HG02870 (cell line): ENCODE data around the gene FBXO17.
"Not testable (repeated sequence)": the region's sequence is repeated elsewhere in the genome, so short reads cannot be mapped to it uniquely, and the experiment has no call there.

ENCODE experiments used
- ATAC-seq: cut with Tn5 transposase; IDR thresholded peaks from one replicate; pipeline ENCODE4 v1.9.1; 2021; ENCODE audit warnings: mild to moderate bottlenecking, moderate library complexity; ENCODE audit not compliant: unreplicated experiment

The FBXO17 gene

GRCh38 chr19:38945562-38946228 lies 29.8 kb downstream of the FBXO17 start:
- ATAC-seq, result no peak

GRCh38 chr19:38944981-38945506 lies 30.5 kb downstream of the FBXO17 start:
- ATAC-seq, result no peak

- ATAC-seq, result no peak
Observed at GRCh38 chr19:38942471-38943181, 32.9 kb downstream of the FBXO17 start.

GRCh38 chr19:38941979-38942378 lies 33.6 kb downstream of the FBXO17 start:
- ATAC-seq, result no peak

- not testable (repeated sequence) for ATAC-seq
Observed at GRCh38 chr19:38941466-38941865, 34.1 kb downstream of the FBXO17 start.

DNA sequence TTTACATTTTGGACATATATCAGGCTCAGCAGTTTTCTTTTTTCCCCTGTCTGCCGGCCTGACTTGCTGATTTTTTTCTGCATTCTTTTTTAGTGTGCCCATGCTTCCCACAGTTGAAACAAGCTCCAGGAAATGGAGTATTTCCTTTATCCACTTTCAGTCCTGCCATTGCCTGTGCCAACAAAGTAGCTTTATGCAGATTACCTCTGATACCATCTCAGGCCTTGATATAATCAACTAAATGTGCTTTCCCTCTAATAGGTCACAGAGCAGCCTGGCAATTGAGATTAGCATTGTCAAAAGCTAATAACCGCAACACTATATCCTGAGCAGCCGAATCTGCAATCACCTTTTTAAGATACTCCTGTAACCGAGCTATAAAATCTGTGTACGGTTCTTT lies 35.6 kb downstream of the FBXO17 start:
- ATAC-seq, result no peak

GRCh38 chr19:38933544-38933943 lies 42.0 kb downstream of the FBXO17 start:
- no peak for ATAC-seq

DNA sequence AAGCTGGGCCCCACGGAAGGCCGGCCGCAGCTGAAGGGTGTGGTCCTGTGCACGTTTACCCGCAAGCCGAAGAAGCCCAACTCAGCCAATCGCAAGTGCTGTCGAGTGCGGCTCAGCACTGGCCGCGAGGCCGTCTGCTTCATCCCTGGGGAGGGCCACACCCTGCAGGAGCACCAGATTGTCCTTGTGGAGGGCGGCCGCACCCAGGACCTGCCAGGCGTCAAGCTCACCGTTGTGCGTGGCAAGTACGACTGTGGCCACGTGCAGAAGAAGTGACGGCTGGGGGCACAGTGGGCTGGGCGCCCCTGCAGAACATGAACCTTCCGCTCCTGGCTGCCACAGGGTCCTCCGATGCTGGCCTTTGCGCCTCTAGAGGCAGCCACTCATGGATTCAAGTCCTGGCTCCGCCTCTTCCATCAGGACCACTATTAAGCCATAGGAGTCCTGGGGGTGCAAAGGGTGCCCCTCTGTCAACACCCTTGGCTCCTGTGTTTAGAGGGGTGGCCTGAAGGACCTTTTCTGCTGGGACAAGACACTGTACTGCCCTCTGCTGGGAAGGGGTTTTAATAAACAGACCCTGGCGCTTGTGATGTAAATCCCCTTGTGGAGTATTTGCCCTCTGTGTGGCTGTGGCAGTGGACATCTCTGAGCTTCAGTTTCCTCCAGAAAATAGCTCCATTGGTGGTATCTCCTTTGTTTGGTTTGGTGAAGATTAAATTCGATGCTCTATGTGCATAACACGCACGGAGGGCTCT lies 42.9 kb downstream of the FBXO17 start:
- no peak for ATAC-seq

DNA sequence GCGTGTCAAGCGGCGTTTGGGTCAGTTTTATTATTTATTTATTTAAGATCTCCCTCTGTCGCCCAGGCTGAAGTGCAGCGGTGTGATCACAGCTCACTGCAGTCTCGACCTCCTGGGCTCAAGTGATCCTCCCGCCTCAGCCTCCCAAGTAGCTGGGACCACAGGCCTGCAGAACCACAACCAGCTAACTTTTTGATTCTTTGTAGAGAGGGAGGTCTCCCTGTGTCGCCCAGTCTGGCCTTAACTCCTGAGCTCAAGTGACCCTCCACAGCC lies 44.1 kb downstream of the FBXO17 start:
- ATAC-seq, result no peak

- peak; percentile 92 for ATAC-seq
Observed at GRCh38 chr19:38930776-38931520, 44.6 kb downstream of the FBXO17 start, which contains the start of gene MRPS12. Gene MRPS12, plus strand, starts transcription at chr19:38930944. Its CDS starts 351 bp downstream, at chr19:38931295.

DNA sequence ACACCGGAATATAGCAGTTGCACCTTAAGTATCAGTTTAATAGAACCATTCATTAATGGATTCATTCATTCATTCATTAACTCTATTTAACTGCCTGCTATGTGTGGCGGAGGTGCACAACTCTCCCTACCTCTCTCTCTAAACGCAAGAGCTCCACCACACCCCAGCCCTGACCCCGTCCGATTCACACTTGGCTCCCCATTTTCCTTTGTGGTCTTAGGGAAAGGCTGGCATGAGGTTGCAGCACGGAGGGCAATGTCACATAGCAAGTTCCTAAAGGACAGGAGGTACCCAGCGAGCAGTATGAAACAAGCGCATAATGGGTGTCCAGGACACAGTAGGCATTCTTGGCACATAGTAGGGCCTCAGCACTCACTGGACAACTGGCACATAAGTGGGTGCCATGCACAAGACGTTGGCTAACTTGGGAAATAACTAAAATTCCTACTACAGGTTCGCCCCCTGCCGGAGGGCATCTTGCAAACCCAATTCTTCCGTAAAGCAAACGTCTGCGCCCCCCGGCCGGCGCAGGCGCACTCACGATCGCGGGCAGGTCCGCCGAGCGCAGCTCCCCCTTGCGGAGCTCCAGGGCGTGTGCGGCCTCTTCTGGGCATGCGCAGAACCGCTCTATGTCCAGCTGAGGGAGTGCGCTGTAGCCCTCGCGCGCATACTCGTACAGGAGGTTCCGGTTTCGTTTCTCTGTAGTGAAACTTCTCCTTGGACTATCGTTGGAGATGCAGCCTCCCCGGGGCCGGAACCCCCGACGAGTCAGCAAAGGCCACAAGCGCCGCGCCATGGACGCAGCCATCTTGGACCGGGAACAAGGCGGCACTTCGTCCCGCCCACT lies 45.4 kb downstream of the FBXO17 start, which contains the start of gene SARS2:
SARS2 (minus strand) TSS at position 835 of the 847 bp plus-strand sequence; CDS start at position 808, 27 bp downstream.
- ATAC-seq, result peak; percentile 68

DNA sequence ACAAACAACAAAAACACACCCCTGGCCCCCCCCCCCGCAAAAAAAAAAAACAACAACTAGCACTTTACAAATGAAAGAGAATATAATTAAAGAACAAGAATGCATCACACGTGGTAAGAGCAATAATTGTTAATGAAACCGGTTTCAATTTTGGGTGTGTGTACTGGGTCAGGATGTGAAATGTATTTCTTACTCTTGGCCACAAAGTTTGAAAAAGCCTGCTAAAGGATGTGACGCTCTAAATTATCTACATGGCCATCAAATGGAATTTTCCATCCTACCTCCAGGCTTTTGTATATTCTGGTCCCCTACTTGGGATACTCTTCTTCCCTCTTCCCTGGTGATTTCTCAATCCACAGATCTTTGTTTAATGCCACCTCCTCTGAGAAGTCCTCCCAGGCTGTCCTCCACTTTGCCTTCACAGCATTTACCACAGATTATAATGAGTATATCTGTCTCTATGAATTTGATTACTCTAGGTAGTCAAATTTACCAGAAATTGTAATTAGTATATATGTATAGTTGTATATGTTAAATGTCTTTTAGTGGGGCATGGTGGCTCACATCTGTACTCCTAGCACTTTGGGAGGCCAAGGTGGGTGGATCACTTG lies 47.0 kb downstream of the FBXO17 start:
- ATAC-seq, result no peak

DNA sequence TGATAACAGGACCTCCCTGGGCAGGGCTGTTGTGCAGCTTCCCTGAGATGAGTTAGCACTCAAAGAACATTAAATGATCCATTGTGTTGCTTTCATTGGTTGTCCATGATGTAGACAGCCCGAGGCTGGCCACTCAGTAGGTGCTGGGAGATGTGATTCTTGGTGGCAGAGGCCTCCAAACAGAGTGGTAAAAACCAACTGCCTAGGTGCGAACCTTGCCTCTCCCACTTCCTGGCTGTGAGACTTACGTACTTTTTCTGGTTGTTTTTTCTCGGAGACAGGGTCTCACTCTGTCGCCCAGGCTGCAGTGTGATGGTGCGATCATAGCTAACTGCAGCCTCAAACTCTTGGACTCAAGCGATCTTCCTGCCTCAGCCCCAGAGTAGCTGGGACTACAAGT lies 51.2 kb downstream of the FBXO17 start:
- no peak for ATAC-seq

- no peak for ATAC-seq
Observed at GRCh38 chr19:38922482-38922881, 53.1 kb downstream of the FBXO17 start.

GRCh38 chr19:38921420-38922274 lies 53.9 kb downstream of the FBXO17 start:
- no peak for ATAC-seq

- ATAC-seq, result no peak
Observed at GRCh38 chr19:38920602-38921419, 54.7 kb downstream of the FBXO17 start.

- ATAC-seq, result no peak
Observed at GRCh38 chr19:38919837-38920601, 55.5 kb downstream of the FBXO17 start.
